Hematopoietic multipotent progenitor cell treated with erythropoietin and hydrocortisone succinate and interleukin-3 and kit ligand, for 17 days (in vitro differentiated cells): ENCODE results near the gene MAST4.

Experiments used
- DNase-seq: peaks from one replicate; pipeline ENCODE4 v3.0.0-alpha.2; 2015; ENCODE audit warnings: low spot score

The MAST4 gene

GRCh38 chr5:67021031-67021430, 424.8 kb downstream of the MAST4 start:
- no peak for DNase-seq

- DNase-seq, result no peak
Measured at GRCh38 chr5:67021521-67021920, 425.3 kb downstream of the MAST4 start.

- no peak for DNase-seq
Measured at GRCh38 chr5:67021962-67022361, 425.8 kb downstream of the MAST4 start.

GRCh38 chr5:67025457-67025856, 429.3 kb downstream of the MAST4 start:
- DNase-seq, result no peak

GRCh38 chr5:67026278-67026677, 430.1 kb downstream of the MAST4 start:
- no peak for DNase-seq

GRCh38 chr5:67027171-67027570, 431.0 kb downstream of the MAST4 start:
- DNase-seq, result no peak

GRCh38 chr5:67028371-67028770, 432.2 kb downstream of the MAST4 start:
- no peak for DNase-seq

GRCh38 chr5:67028941-67029340, 432.7 kb downstream of the MAST4 start:
- DNase-seq, result no peak

GRCh38 chr5:67029481-67029880, 433.3 kb downstream of the MAST4 start:
- DNase-seq, result no peak

GRCh38 chr5:67030289-67031056, 434.3 kb downstream of the MAST4 start:
- DNase-seq, result no peak

GRCh38 chr5:67031057-67031443, 434.9 kb downstream of the MAST4 start:
- DNase-seq, result no peak

- DNase-seq, result no peak
Measured at GRCh38 chr5:67031692-67032091, 435.5 kb downstream of the MAST4 start.

- DNase-seq, result no peak
Measured at GRCh38 chr5:67032921-67033664, 436.9 kb downstream of the MAST4 start.

GRCh38 chr5:67033880-67034651, 437.9 kb downstream of the MAST4 start:
- no peak for DNase-seq

- DNase-seq, result no peak
Measured at GRCh38 chr5:67035098-67035740, 439.0 kb downstream of the MAST4 start.

GRCh38 chr5:67037171-67037570, 441.0 kb downstream of the MAST4 start:
- DNase-seq, result no peak

GRCh38 chr5:67038817-67039603, 442.8 kb downstream of the MAST4 start:
- DNase-seq, result no peak

GRCh38 chr5:67042176-67043003, 446.2 kb downstream of the MAST4 start:
- DNase-seq, result no peak

- no peak for DNase-seq
Measured at GRCh38 chr5:67043796-67044511, 447.8 kb downstream of the MAST4 start.
